Breast epithelium (tissue), 3 donors: ENCODE data around the gene PTPRCAP.

Source experiments
- POLR2AphosphoS5 ChIP-seq, 3 donors: sonication (generic); formaldehyde crosslinking; IDR thresholded peaks; one replicate each; pipeline ENCODE4 v1.6.1; 2017; ENCODE audit warnings: antibody characterized with exemption in 3 of 3
- TF ChIP-seq, protein P1 (sequence below), 3 donors: fragments of 450-650 bp; IDR thresholded peaks; one replicate each; pipeline ENCODE4 v1.5.1; 2016 to 2017; ENCODE audit warnings: antibody characterized with exemption in 3 of 3, mild to moderate bottlenecking in 3 of 3, moderate library complexity in 3 of 3

DNA sequence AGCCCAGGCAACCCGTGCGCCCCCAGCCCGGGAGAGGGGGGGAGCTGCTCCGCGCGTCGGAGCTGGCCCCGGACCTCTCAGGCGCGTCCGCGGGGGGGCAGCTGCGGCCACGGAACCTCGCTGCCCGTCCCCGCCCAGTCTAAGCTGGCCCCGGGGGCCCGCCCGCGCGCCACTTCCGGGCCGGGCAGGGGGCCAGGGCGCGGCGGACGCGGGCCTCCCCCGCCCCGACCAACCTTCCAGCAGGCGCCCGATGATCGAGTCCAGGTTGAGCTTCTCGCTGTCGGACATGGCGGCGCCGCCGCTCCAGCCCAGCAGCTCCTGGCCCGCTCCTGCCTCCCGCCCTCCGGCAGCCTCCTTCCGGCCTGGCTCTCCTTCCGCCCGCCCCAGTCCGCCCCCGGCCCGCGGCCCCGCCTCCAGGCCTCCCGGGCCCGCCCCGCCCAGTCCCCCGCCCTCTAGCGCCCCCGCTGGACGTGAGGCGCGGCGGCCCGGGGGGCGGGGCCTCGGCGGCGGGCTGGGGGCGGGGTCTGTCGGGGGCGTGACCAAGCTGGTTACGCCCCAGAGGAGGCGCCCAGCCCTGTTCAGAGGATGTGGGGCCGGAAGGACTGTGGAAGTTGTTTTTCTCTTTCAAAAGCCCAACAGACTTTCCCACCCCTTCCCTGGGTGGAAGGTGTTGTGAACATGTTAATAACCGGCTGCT lies 35.8 kb downstream of the PTPRCAP start, which contains the start of gene PPP1CA:
- TF ChIP-seq, protein P1, sequence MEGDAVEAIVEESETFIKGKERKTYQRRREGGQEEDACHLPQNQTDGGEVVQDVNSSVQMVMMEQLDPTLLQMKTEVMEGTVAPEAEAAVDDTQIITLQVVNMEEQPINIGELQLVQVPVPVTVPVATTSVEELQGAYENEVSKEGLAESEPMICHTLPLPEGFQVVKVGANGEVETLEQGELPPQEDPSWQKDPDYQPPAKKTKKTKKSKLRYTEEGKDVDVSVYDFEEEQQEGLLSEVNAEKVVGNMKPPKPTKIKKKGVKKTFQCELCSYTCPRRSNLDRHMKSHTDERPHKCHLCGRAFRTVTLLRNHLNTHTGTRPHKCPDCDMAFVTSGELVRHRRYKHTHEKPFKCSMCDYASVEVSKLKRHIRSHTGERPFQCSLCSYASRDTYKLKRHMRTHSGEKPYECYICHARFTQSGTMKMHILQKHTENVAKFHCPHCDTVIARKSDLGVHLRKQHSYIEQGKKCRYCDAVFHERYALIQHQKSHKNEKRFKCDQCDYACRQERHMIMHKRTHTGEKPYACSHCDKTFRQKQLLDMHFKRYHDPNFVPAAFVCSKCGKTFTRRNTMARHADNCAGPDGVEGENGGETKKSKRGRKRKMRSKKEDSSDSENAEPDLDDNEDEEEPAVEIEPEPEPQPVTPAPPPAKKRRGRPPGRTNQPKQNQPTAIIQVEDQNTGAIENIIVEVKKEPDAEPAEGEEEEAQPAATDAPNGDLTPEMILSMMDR (IDR thresholded peaks at IDR 0.05) = peak in 1 of 3 donors; percentile 30
- peak in 2 of 3 donors; percentile 42 to 53 for TF ChIP-seq POLR2AphosphoS5 (IDR thresholded peaks at IDR 0.05)
